GM21381 (cell line): ENCODE data around the gene MT1F.
"Not testable (repeated sequence)": the region's sequence is repeated elsewhere in the genome, so short reads cannot be mapped to it uniquely, and the experiment has no call there.

Experiments used
- ATAC-seq: cut with Tn5 transposase; IDR thresholded peaks from one replicate; pipeline ENCODE4 v1.9.1; 2021; ENCODE audit warnings: mild to moderate bottlenecking, moderate library complexity; ENCODE audit not compliant: unreplicated experiment

Gene MT1F

GRCh38 chr16:56669840-56670619 lies 12.3 kb downstream of the MT1F start:
- no peak for ATAC-seq

GRCh38 chr16:56670620-56670934 lies 12.8 kb downstream of the MT1F start:
- ATAC-seq: no peak

- not testable (repeated sequence) for ATAC-seq
These were observed 13.9 kb downstream of the MT1F start for GRCh38 chr16:56671691-56672090.

GRCh38 chr16:56672171-56672570 lies 14.4 kb downstream of the MT1F start:
- not testable (repeated sequence) for ATAC-seq

- ATAC-seq: no peak
These were observed 15.2 kb downstream of the MT1F start for GRCh38 chr16:56672761-56673536.

GRCh38 chr16:56673921-56674320 lies 16.2 kb downstream of the MT1F start:
- ATAC-seq: no peak

- ATAC-seq: not testable (repeated sequence)
These were observed 16.8 kb downstream of the MT1F start for GRCh38 chr16:56674570-56674969.

- ATAC-seq: no peak
These were observed 18.0 kb downstream of the MT1F start for GRCh38 chr16:56675685-56676210.

GRCh38 chr16:56677474-56677873 lies 19.7 kb downstream of the MT1F start:
- no peak for ATAC-seq

GRCh38 chr16:56679078-56679730 lies 21.4 kb downstream of the MT1F start:
- no peak for ATAC-seq

- no peak for ATAC-seq
These were observed 22.1 kb downstream of the MT1F start for GRCh38 chr16:56679818-56680217.

GRCh38 chr16:56681939-56682702 lies 24.4 kb downstream of the MT1F start, which contains the start of gene MT1X:
Gene MT1X (plus strand): TSS chr16:56682470. CDS start chr16:56682541, 71 bp downstream.
- ATAC-seq: peak; percentile 98

- peak; percentile 2 for ATAC-seq
These were observed 25.1 kb downstream of the MT1F start for GRCh38 chr16:56682703-56683397.

GRCh38 chr16:56683424-56684172 lies 25.8 kb downstream of the MT1F start:
- ATAC-seq: no peak

- ATAC-seq: no peak
These were observed 26.6 kb downstream of the MT1F start for GRCh38 chr16:56684256-56684925.

- ATAC-seq: no peak
These were observed 27.3 kb downstream of the MT1F start for GRCh38 chr16:56684926-56685590.

GRCh38 chr16:56686758-56687157 lies 29.0 kb downstream of the MT1F start:
- no peak for ATAC-seq

GRCh38 chr16:56688762-56689161 lies 31.0 kb downstream of the MT1F start:
- no peak for ATAC-seq
